Measurements from ENCODE around the gene JAZF1. TPM values are rescaled to one million over a fixed set of nuclear protein-coding genes. Genes with fewer than 3 reads are reported as not detected.

Gene JAZF1
- total and polyA plus RNA-seq, 9 of the 15 experiments (the other 6 are each of a cell fraction or from before 2014, with no cell fraction given): 0.04 to 0.64 (median 0.11) TPM; not detected in 3

GRCh38 chr7:28135760-28136159 is 44.8 kb downstream of the JAZF1 start (continued):
- TF ChIP-seq ARHGAP35 (IDR thresholded peaks at IDR 0.05; ENCODE audit: partially characterized antibody) (no peak), IRF9 (tag; IDR thresholded peaks at IDR 0.05) (no peak), MCM2 (IDR thresholded peaks at IDR 0.05; ENCODE audit: low read depth) (no peak), GATAD2B (IDR thresholded peaks at IDR 0.05; ENCODE audit: borderline replicate concordance) (no peak), CBX1 (IDR thresholded peaks at IDR 0.05; ENCODE audit: low read depth) (no peak), MTF1 (CRISPR knock-in tag; IDR thresholded peaks at IDR 0.05; ENCODE audit: borderline replicate concordance) (no peak), RBM39 (optimal IDR thresholded peaks at IDR 0.05; ENCODE audit: low read depth, low read length) (no peak)

- no peak for TF ChIP-seq CREB5 (CRISPR knock-in tag; IDR thresholded peaks at IDR 0.05)
- no peak for TF ChIP-seq GABPA (tag; conservative IDR thresholded peaks at IDR 0.05; ENCODE audit: low read depth)
- no peak for TF ChIP-seq E2F4 (CRISPR knock-in tag; IDR thresholded peaks at IDR 0.05; ENCODE audit: low read depth)
- no peak for TF ChIP-seq CHD4 (IDR thresholded peaks at IDR 0.05; ENCODE audit: insufficient read depth, insufficient replicate concordance, low read depth, low read length, poor library complexity, severe bottlenecking)
- TF ChIP-seq ZNF277 (CRISPR knock-in tag; IDR thresholded peaks at IDR 0.05; ENCODE audit: borderline replicate concordance): no peak
- no peak for TF ChIP-seq MAZ (CRISPR knock-in tag; conservative IDR thresholded peaks at IDR 0.05 in 1 of 2, IDR thresholded peaks at IDR 0.05 in 1 of 2)
- no peak for TF ChIP-seq NRF1 (conservative IDR thresholded peaks at IDR 0.05 in 1 of 2, IDR thresholded peaks at IDR 0.05 in 1 of 2)
- TF ChIP-seq CBFA2T2 (conservative IDR thresholded peaks at IDR 0.05): no peak
- no peak for TF ChIP-seq CEBPB (tag; IDR thresholded peaks at IDR 0.05)
- POLR2A ChIA-PET: interaction anchor here (0.7 kb wide), 1 partner anchor 644 kb away, joined by 3 read pairs; no protein-coding TSS in a partner anchor
- Histone ChIP-seq H3K79me2 (ENCODE audit: control insufficient read depth, insufficient read depth, low read length) (no peaks in the 10 kb centered on the region), H3K27me3 (ENCODE audit: control insufficient read depth in 2 of 2, insufficient read depth in 2 of 2, low read length in 2 of 2) (peaks cover 2 to 13% of the 10 kb centered on the region in 2 experiments; a peak in 3 of 5 replicates), H3K4me2 (ENCODE audit: insufficient read depth, low read length) (no peak overlapping the region), H3K27ac (ENCODE audit: extremely low read depth, low read depth, low read length) (no peak overlapping the region), H3K4me3 (no peak overlapping the region), H2AFZ (ENCODE audit: low read depth, low read length) (no peak overlapping the region), H3K9me1 (ENCODE audit: control insufficient read depth, insufficient read depth, low read length) (no peaks in the 10 kb centered on the region), H4K20me1 (replicated peaks; ENCODE audit: control insufficient read depth, insufficient read depth, low read length) (no peaks in the 10 kb centered on the region), H3K9me3 (replicated peaks; ENCODE audit: control insufficient read depth, insufficient read depth, low read depth, low read length) (no peaks in the 10 kb centered on the region), H3K36me3 (ENCODE audit: control insufficient read depth, insufficient read depth, low read length) (no peaks in the 10 kb centered on the region), H3K4me1 (replicated peaks in 1 of 2; ENCODE audit: control insufficient read depth in 2 of 2, insufficient read depth in 2 of 2, low read length in 2 of 2) (no peaks in the 10 kb centered on the region; a peak in 1 of 5 replicates), H3K9ac (ENCODE audit: insufficient read depth in 1 of 2, low read depth in 2 of 2, low read length in 2 of 2) (no peak overlapping the region)
- FAIRE-seq (no peak), DNase-seq (ENCODE audit: extremely low read depth in 1 of 4, low spot score in 3 of 4) (no peak), ATAC-seq (no peak)
- intact Hi-C loops (cut with micrococcal nuclease): no loop called here
- 3% methylated on average over 4 of the region's 4 CpGs for WGBS (ENCODE audit: insufficient coverage, low coverage, missing lambda C conversion rate)
- CTCF ChIA-PET (ENCODE audit: low intra/inter-chr PET ratio): no interaction called here
- BruUV-seq (replicated peaks): no TSS peak
- in situ Hi-C loops (cut with MboI): no loop called here
These were observed 45.3 kb downstream of the JAZF1 start for GRCh38 chr7:28135315-28135714.

All from K562 (cell line).